GM18868 (cell line): ENCODE results near the gene NEK10.

ENCODE experiments used
- ATAC-seq: cut with Tn5 transposase; IDR thresholded peaks from one replicate; pipeline ENCODE4 v1.9.1; 2021; ENCODE audit warnings: mild to moderate bottlenecking, moderate library complexity; ENCODE audit not compliant: unreplicated experiment

NEK10 gene

GRCh38 chr3:27076815-27077630 is 292.2 kb downstream of the NEK10 start:
- ATAC-seq = no peak

DNA sequence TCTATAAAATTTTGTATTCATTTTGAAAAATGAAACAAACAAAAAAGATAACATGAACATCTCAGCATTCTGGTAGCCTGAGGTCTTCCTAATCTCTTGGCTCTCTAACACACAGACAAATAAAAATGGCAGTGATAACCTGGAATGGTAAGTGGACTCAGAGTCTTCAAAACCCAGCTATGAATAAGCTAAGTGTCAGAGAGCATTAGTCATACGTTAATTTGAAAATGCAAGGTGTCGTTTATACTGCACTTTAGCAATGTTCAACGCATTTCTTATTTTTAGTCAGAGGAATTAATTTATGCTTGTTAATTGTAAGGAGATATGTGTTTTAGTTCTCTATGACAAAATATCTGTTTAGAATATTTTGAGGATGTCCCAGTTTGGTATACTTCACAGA is 294.3 kb downstream of the NEK10 start:
- ATAC-seq = no peak

DNA sequence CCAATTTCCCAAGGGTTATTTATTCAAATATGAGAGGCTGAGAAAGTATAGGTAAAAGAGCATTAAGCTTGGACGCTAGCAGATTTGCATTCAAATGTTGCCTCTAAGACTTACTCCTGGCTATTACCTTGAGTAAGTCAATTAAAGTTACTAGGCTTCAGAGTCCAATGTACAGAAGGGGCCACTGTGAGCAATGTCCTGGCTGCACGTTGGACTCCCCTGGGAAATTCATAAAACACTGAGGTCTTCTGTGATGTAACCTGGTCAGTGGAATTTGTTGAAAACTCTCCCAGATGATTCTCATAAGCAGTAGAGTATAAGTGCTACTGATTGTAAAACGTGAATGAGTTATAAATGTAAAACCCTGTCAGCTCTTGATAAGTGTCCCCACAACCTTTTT is 295.3 kb downstream of the NEK10 start:
- no peak for ATAC-seq

- no peak for ATAC-seq
These were observed 296.2 kb downstream of the NEK10 start for GRCh38 chr3:27072810-27073651.

GRCh38 chr3:27060336-27060735 is 308.8 kb downstream of the NEK10 start:
- no peak for ATAC-seq
